H1 (cell line): ENCODE measurements around the gene ZAR1L. TPM values are rescaled to one million over a fixed set of nuclear protein-coding genes. Genes with fewer than 3 reads are reported as not detected.

Experiments used
- CTCF ChIA-PET: fragments of 300-600 bp; sonication (Branson Sonifier 250); formaldehyde crosslinking; loops from one replicate; lab custom pipeline; 2021; ENCODE audit not compliant: partially characterized antibody; lab: Charles Lee
- POLR2A ChIA-PET: fragments of 300-600 bp; sonication (Branson Sonifier 250); formaldehyde crosslinking; loops from one replicate; lab custom pipeline; 2021; ENCODE audit warnings: inconsistent platforms; ENCODE audit not compliant: partially characterized antibody; lab: Charles Lee
- DNase-seq, 2 experiments: peaks; one replicate each; pipeline versions ENCODE4 v3.0.0 to v3.0.0-alpha.2; 2010 to 2022; ENCODE audit warnings: low spot score in 2 of 2, low read depth in 1 of 2, mixed read lengths in 1 of 2
- FAIRE-seq: peaks from 2 replicates; lab custom pipeline; 2011; peaks lifted over from hg19 to GRCh38; lab: Jason Lieb, UNC
- H2AFZ ChIP-seq: 2 replicates; pipeline ENCODE4 v1.8.1; 2012; ENCODE audit warnings: low read length, inconsistent platforms
- H2AK5ac ChIP-seq: 2 replicates; pipeline ENCODE4 v1.6.1; 2013; ENCODE audit warnings: low read depth, low read length
- H2BK120ac ChIP-seq: replicated peaks from 2 replicates; pipeline ENCODE3; 2013; ENCODE audit warnings: low read depth, low read length, inconsistent platforms
- H2BK12ac ChIP-seq: 2 replicates; pipeline ENCODE4 v1.6.1; 2013; ENCODE audit warnings: low read depth, low read length
- H2BK15ac ChIP-seq: 2 replicates; pipeline ENCODE4 v1.6.1; 2013; ENCODE audit warnings: low read length
- H2BK20ac ChIP-seq: 2 replicates; pipeline ENCODE4 v1.6.1; 2013; ENCODE audit warnings: low read length
- H2BK5ac ChIP-seq: 2 replicates; pipeline ENCODE4 v1.6.1; 2013; ENCODE audit warnings: low read depth, low read length
- H3K14ac ChIP-seq: 2 replicates; pipeline ENCODE4 v1.6.1; 2013; ENCODE audit warnings: inconsistent platforms; ENCODE audit not compliant: insufficient read length
- H3K18ac ChIP-seq: 2 replicates; pipeline ENCODE4 v1.6.1; 2013; ENCODE audit warnings: low read length; ENCODE audit errors: extremely low read depth
- H3K23ac ChIP-seq: 2 replicates; pipeline ENCODE4 v1.6.1; 2013; ENCODE audit warnings: inconsistent platforms; ENCODE audit not compliant: insufficient read length
- H3K23me2 ChIP-seq: 2 replicates; pipeline ENCODE4 v1.6.1; 2013; ENCODE audit warnings: low read depth, low read length
- H3K27ac ChIP-seq: 2 replicates; pipeline ENCODE4 v1.6.1; 2011; ENCODE audit warnings: low read depth, low read length, inconsistent platforms
- H3K27me3 ChIP-seq, 4 experiments: replicated peaks in 1 of 4; 1 replicate in 1 of 4; 2 replicates in 3 of 4; pipeline versions ENCODE4 v1.6.1 to v1.8.1; 2011 to 2013; ENCODE audit warnings: low read length in 3 of 4, mild to moderate bottlenecking in 3 of 4, inconsistent platforms in 2 of 4, mixed read lengths in 2 of 4, moderate library complexity in 1 of 4; ENCODE audit not compliant: control insufficient read depth in 3 of 4, insufficient read depth in 3 of 4; ENCODE audit errors: extremely low read depth in 1 of 4
- H3K36me3 ChIP-seq, 4 experiments: 2 replicates each; pipeline versions ENCODE4 v1.6.1 to v1.8.1; 2011 to 2013; ENCODE audit warnings: mild to moderate bottlenecking in 4 of 4, low read length in 3 of 4, moderate library complexity in 2 of 4, control low read depth in 1 of 4, inconsistent platforms in 1 of 4; ENCODE audit not compliant: insufficient read depth in 4 of 4, control insufficient read depth in 2 of 4
- H3K4ac ChIP-seq: replicated peaks from 2 replicates; pipeline ENCODE3; 2013; ENCODE audit warnings: low read length, low read depth, mixed read lengths, inconsistent platforms; ENCODE audit not compliant: insufficient read length
- H3K4me1 ChIP-seq, 4 experiments: replicated peaks in 1 of 4; 1 replicate in 1 of 4; 2 replicates in 3 of 4; pipeline versions ENCODE4 v1.6.1 to v1.8.1; 2011 to 2013; ENCODE audit warnings: low read length in 3 of 4, inconsistent platforms in 2 of 4, mixed read lengths in 1 of 4; ENCODE audit not compliant: insufficient read depth in 4 of 4, control insufficient read depth in 3 of 4
- H3K4me2 ChIP-seq, 2 experiments: 2 replicates each; pipeline versions ENCODE4 v1.6.1 to v1.8.1; 2011 to 2013; ENCODE audit warnings: low read depth in 2 of 2, low read length in 2 of 2, control low read depth in 1 of 2, inconsistent platforms in 1 of 2, mild to moderate bottlenecking in 1 of 2; ENCODE audit not compliant: insufficient read depth in 1 of 2
- H3K4me3 ChIP-seq, 4 experiments: fragments of 200-600, 300-600 bp in 1 of 4; sonication (generic), shearing (Covaris generic), sonication (Bioruptor Twin) in 1 of 4; 2 replicates each; pipeline versions ENCODE4 v1.5.1 to v1.8.1; 2011 to 2016; ENCODE audit warnings: low read length in 4 of 4, low read depth in 3 of 4, control low read depth in 2 of 4, inconsistent platforms in 2 of 4, mild to moderate bottlenecking in 2 of 4, mixed read lengths in 1 of 4, moderate library complexity in 1 of 4; ENCODE audit not compliant: insufficient read depth in 2 of 4; ENCODE audit errors: extremely low read depth in 1 of 4
- H3K56ac ChIP-seq: replicated peaks from 2 replicates; pipeline ENCODE3; 2013; ENCODE audit warnings: low read depth, mild to moderate bottlenecking, mixed read lengths, low read length, inconsistent platforms; ENCODE audit not compliant: insufficient read length
- H3K79me1 ChIP-seq: 2 replicates; pipeline ENCODE4 v1.6.1; 2013; ENCODE audit warnings: low read depth, low read length, control low read depth
- H3K79me2 ChIP-seq, 2 experiments: 2 replicates each; pipeline versions ENCODE4 v1.6.1 to v1.8.1; 2012 to 2013; ENCODE audit warnings: low read length in 2 of 2, mild to moderate bottlenecking in 2 of 2, inconsistent platforms in 1 of 2; ENCODE audit not compliant: insufficient read depth in 2 of 2, control insufficient read depth in 1 of 2
- H3K9ac ChIP-seq, 4 experiments: replicated peaks in 1 of 4; 1 replicate in 1 of 4; 2 replicates in 3 of 4; pipeline versions ENCODE4 v1.6.1 to v1.8.1; 2011 to 2013; ENCODE audit warnings: low read depth in 3 of 4, low read length in 3 of 4, control low read depth in 2 of 4, mild to moderate bottlenecking in 2 of 4, moderate library complexity in 2 of 4, inconsistent platforms in 1 of 4; ENCODE audit errors: extremely low read depth in 1 of 4
- H3K9me3 ChIP-seq, 2 experiments: 2 replicates each; pipeline versions ENCODE4 v1.6.1 to v1.8.1; 2012 to 2013; ENCODE audit warnings: mild to moderate bottlenecking in 2 of 2, moderate library complexity in 2 of 2, control low read depth in 1 of 2, inconsistent platforms in 1 of 2, low read depth in 1 of 2, low read length in 1 of 2, mixed read lengths in 1 of 2; ENCODE audit not compliant: insufficient read depth in 2 of 2
- H4K20me1 ChIP-seq, 2 experiments: replicated peaks in 1 of 2; 2 replicates each; pipeline versions ENCODE3 to v1.8.1; 2011 to 2013; ENCODE audit warnings: inconsistent platforms in 2 of 2, low read length in 2 of 2, mild to moderate bottlenecking in 1 of 2; ENCODE audit not compliant: insufficient read depth in 2 of 2, control insufficient read depth in 1 of 2
- H4K5ac ChIP-seq: 2 replicates; pipeline ENCODE4 v1.6.1; 2013; ENCODE audit warnings: low read length, low read depth, mixed read lengths, inconsistent platforms; ENCODE audit not compliant: insufficient read length
- H4K8ac ChIP-seq: 2 replicates; pipeline ENCODE4 v1.8.0; 2013; ENCODE audit warnings: mild to moderate bottlenecking, moderate library complexity, low read length, inconsistent platforms; ENCODE audit not compliant: insufficient read depth; ENCODE audit errors: extremely low read depth
- H4K91ac ChIP-seq: replicated peaks from 2 replicates; pipeline ENCODE3; 2013; ENCODE audit warnings: low read length, mixed read lengths, inconsistent platforms; ENCODE audit not compliant: insufficient read length
- CEBPB ChIP-seq: IDR thresholded peaks from 2 replicates; pipeline ENCODE4 v1.6.1; 2012; ENCODE audit warnings: low read depth, low read length
- RFX5 ChIP-seq: IDR thresholded peaks from 2 replicates; pipeline ENCODE4 v1.6.1; 2011; ENCODE audit warnings: low read depth, low read length, improper control_type of control experiment, borderline replicate concordance
- WGBS, 2 experiments: shearing (Covaris generic) in 1 of 2; methylation state at CpG; one replicate each; pipeline versions ENCODE4 v1.1.6 to v1.1.7; 2013 to 2015; ENCODE audit warnings: low lambda C conversion rate in 2 of 2, mixed read lengths in 2 of 2, inconsistent platforms in 1 of 2, low coverage in 1 of 2, missing lambda C conversion rate in 1 of 2; ENCODE audit not compliant: insufficient replicate concordance in 2 of 2, insufficient coverage in 1 of 2, insufficient read length in 1 of 2; ENCODE audit errors: extremely low coverage in 1 of 2, missing lambda C conversion rate in 1 of 2; 5-methylcytosine and 5-hydroxymethylcytosine counted together
- polyA plus RNA-seq, 7 experiments: library from polyadenylated mRNA; depleted of rRNA in 3 of 7; stranded (reverse) in 5 of 7; unstranded in 2 of 7; fragments of >200 nt in 5 of 7; fragments of 200-250 nt in 2 of 7; gene quantifications; 1 replicate in 5 of 7; 2 replicates in 1 of 7; 4 replicates in 1 of 7; pipeline versions ENCODE4 v1.2.1 to v1.2.3, GENCODE V29; 2011 to 2013; ENCODE audit warnings: missing spikeins in 2 of 7, mixed read lengths in 2 of 7
- total RNA-seq: library from RNA; stranded (reverse); fragmentation: NEBNext Ultra II Directional; extraction: Animal tissue kit (Norgen Biotek cat#: 25700); gene quantifications from 2 replicates; pipeline ENCODE4 v1.2.1, GENCODE V29; 2021

ZAR1L gene
- total and polyA plus RNA-seq, 2 of the 8 experiments (the other 6 are each of a cell fraction or from before 2014, with no cell fraction given), result 0.19 to 0.30 TPM

DNA sequence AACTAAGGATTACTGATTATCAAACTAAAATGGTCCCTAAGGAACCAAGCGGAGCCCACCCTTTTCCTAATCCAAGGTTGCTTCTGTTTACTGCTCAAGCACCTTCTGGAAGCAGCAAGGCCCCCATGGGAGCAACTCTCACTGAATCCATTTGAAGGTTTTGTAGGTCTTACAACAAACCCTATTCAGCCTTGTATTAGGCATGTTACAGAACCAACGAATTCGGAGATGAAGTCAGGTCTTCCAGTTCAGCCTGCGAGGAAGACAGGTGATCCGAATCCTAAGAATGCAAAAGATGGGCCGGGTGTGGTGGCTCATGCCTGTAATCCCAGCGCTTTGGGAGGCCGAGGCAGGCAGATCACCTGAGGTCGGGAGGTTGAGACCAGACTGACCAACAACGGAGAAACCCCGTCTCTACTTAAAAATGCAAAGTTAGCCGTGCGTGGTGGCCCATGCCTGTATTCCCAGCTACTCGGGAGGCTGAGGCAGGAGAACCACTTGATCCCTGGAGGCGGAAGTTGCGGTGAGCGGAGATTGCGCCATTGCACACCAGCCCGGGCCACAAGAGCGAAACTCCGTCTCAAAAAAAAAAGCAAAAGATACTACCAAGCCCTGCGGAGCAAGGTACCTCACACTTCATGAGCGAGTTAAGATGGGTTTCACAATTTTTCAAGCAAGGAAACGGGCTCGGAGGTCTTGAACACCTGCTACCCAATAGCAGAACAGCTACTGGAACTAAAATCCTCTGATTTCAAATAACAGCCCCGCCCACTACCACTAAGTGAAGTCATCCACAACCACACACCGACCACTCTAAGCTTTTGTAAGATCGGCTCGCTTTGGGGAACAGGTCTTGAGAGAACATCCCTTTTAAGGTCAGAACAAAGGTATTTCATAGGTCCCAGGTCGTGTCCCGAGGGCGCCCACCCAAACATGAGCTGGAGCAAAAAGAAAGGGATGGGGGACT, 609 bp downstream of the ZAR1L start:
- CTCF ChIA-PET, result interaction anchor here (0.6 to 1.5 kb wide), 7 partner anchors 25 to 469 kb away, joined by 3 to 9 read pairs (median 3); no protein-coding TSS in a partner anchor
- FAIRE-seq (no peak), DNase-seq (no peak)
- Histone ChIP-seq H3K56ac (peak overlapping the region; percentile 38), H3K36me3 (peaks cover 0 to 8% (median 2%) of the 10 kb centered on the region in 4 experiments; a peak in 2 of 8 replicates), H4K5ac (peak overlapping the region; percentile 89), H4K8ac (peak overlapping the region; percentile 96), H3K4me2 (peak overlapping the region; percentile 90 to 97), H3K9me3 (no peaks in the 10 kb centered on the region), H2BK120ac (no peak overlapping the region), H3K27ac (peak overlapping the region; percentile 93), H3K23me2 (peaks cover 10% of the 10 kb centered on the region), H3K9ac (peak overlapping the region in 3 of 4 experiments; percentile 75 to 94 (median 93); a peak in 6 of 7 replicates), H3K27me3 (no peaks in the 10 kb centered on the region), H3K79me1 (no peaks in the 10 kb centered on the region), H3K4ac (no peak overlapping the region), H2AK5ac (no peak overlapping the region), H2BK5ac (0 out of 2 replicates have a peak overlapping the region, but pooled peaks have one; percentile 87), H4K20me1 (no peaks in the 10 kb centered on the region), H3K4me3 (peak overlapping the region; percentile 60 to 69 (median 64)), H3K79me2 (no peaks in the 10 kb centered on the region), H3K4me1 (peaks cover 0 to 5% (median under 1%) of the 10 kb centered on the region in 4 experiments; a peak in 5 of 7 replicates), H3K14ac (no peak overlapping the region), H3K18ac (peak overlapping the region; percentile 25; the same call in 1 of the 2 replicates), H2BK15ac (no peak overlapping the region), H3K23ac (no peak overlapping the region), H2AFZ (peak overlapping the region; percentile 93), H2BK20ac (no peak overlapping the region), H2BK12ac (no peak overlapping the region), H4K91ac (peak overlapping the region; percentile 72)
- POLR2A ChIA-PET, result interaction anchor here (0.7 to 2.3 kb wide), 28 partner anchors 10 to 368 kb away, joined by 3 to 12 read pairs (median 4); partner anchors contain the start of gene FRY
- WGBS, 2 experiments, result 72% methylated on average over 32 of the region's 32 CpGs; no CpG with 5 or more reads in 1 of the 2 experiments
- no peak for TF ChIP-seq RFX5
- peak; percentile 64 for TF ChIP-seq CEBPB
